AG04449 (cell line): ENCODE measurements around the gene OLFML3.
A peak's percentile ranks its signal among the peaks of the same experiment; 100 is the strongest.

Experiments used
- CTCF ChIA-PET: fragments of 350-600 bp; formaldehyde crosslinking; extraction: SDS; loops from one replicate; lab custom pipeline; 2021; ENCODE audit warnings: antibody characterized with exemption; lab: Yijun Ruan, JAX
- POLR2A ChIA-PET: fragments of 400-600, 350-600 bp; formaldehyde crosslinking; extraction: SDS; loops from one replicate; lab custom pipeline; 2020; ENCODE audit warnings: antibody characterized with exemption, inconsistent platforms; lab: Yijun Ruan, JAX
- DNase-seq: peaks from one replicate; pipeline ENCODE4 v3.0.0-alpha.2; 2010; ENCODE audit warnings: low read depth, low spot score
- H3K4me3 ChIP-seq: 2 replicates; pipeline ENCODE4 v1.5.1; 2011; ENCODE audit warnings: low read depth, mild to moderate bottlenecking, control low read depth, low read length
- CTCF ChIP-seq: IDR thresholded peaks from one replicate; pipeline ENCODE4 v1.5.1; 2011; ENCODE audit warnings: mild to moderate bottlenecking, moderate library complexity, low read length, control low read depth, inconsistent platforms; ENCODE audit not compliant: insufficient read depth; ENCODE audit errors: missing control alignments

The OLFML3 gene

GRCh38 chr1:113978863-113979702, at the start of gene OLFML3:
OLFML3 (plus strand) TSS chr1:113979474; CDS start chr1:113979517, 43 bp downstream.
- ChIA-PET CTCF (interaction anchor here (0.8 to 12.2 kb wide), 36 partner anchors 8 to 682 kb away, joined by 3 to 238 read pairs (median 4); partner anchors contain the start of genes HIPK1 and SYT6), POLR2A (interaction anchor here (0.6 to 1.1 kb wide), 4 partner anchors 48 to 309 kb away, joined by 3 to 6 read pairs (median 3); partner anchors contain the start of gene HIPK1)
- peak within 1 kb of the TSS; percentile 66 for H3K4me3 ChIP-seq
- peak; percentile 77 for DNase-seq
- peak; percentile 61 for TF ChIP-seq CTCF

DNA sequence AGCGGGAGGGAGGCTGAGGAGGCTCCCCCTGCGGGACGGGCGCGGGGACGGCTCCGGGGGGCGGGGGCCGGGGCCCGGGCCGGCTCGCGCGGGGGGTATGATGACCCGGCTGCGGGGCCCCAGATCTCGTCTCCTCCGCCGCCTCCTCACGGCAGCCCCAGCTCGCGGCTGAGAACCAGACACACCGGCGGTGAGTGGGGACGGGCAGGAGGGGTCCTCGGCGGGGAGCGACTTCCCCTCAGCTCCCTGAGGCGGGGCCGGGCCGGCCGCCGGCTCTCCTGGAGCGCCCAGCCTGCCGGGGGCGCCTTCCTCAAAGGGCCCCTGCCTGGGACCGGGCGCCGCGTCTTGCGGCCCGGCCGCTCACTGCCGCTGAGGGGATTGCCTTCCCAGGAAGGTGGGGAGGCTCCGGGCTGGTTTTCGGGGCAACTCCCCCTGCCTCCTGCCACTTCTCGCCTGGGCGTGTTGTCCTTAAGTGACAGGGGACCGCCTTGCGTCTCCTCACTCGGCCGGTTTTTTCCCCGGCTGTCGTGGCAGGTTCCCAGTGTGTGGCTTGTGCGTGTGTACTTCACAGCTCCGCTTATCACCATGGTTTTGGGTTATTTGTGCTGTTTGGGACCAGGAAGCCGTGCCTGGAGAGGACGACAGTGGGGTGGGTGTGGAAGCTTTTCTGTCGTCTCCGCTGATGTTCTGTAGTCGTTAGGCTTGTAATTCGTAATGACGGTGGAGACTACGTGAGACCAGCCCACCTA, 49.4 kb upstream of the OLFML3 start:
- no peak for DNase-seq
- ChIA-PET CTCF (interaction anchor here (0.9 to 4.6 kb wide), 21 partner anchors 9 to 1213 kb away, joined by 3 to 47 read pairs (median 6); partner anchors contain the start of genes AP4B1, DCLRE1B, LRIG2 and OLFML3), POLR2A (interaction anchor here (1.0 to 3.9 kb wide), 6 partner anchors 16 to 170 kb away, joined by 3 to 46 read pairs (median 5); partner anchors contain the start of genes AP4B1, DCLRE1B, OLFML3 and PHTF1)
- peak; percentile 14 for TF ChIP-seq CTCF
- H3K4me3 ChIP-seq, result peak overlapping the region; percentile 89

- TF ChIP-seq CTCF, result no peak
- ChIA-PET POLR2A (interaction anchor here (0.7 to 3.9 kb wide), 3 partner anchors 16 to 49 kb away, joined by 3 to 46 read pairs (median 3); partner anchors contain the start of genes AP4B1, DCLRE1B and OLFML3), CTCF (interaction anchor here (1.0 to 4.6 kb wide), 18 partner anchors 8 to 857 kb away, joined by 3 to 47 read pairs (median 4); partner anchors contain the start of genes AP4B1, DCLRE1B, LRIG2 and OLFML3)
- H3K4me3 ChIP-seq, result peak overlapping the region; percentile 89
- DNase-seq, result peak; percentile 24
These were observed 48.6 kb upstream of the OLFML3 start for GRCh38 chr1:113930499-113931161.

GRCh38 chr1:113931451-113931851, 47.8 kb upstream of the OLFML3 start:
- no peak for DNase-seq
- POLR2A ChIA-PET, result interaction anchor here (3.9 kb wide), 1 partner anchor 27 kb away, joined by 46 read pairs; the partner anchor contains the start of genes AP4B1 and DCLRE1B
- no peak for TF ChIP-seq CTCF
- H3K4me3 ChIP-seq, result peak overlapping the region; percentile 89
- CTCF ChIA-PET, result interaction anchor here (1.0 to 4.6 kb wide), 13 partner anchors 7 to 415 kb away, joined by 3 to 47 read pairs (median 6); partner anchors contain the start of genes AP4B1 and DCLRE1B

DNA sequence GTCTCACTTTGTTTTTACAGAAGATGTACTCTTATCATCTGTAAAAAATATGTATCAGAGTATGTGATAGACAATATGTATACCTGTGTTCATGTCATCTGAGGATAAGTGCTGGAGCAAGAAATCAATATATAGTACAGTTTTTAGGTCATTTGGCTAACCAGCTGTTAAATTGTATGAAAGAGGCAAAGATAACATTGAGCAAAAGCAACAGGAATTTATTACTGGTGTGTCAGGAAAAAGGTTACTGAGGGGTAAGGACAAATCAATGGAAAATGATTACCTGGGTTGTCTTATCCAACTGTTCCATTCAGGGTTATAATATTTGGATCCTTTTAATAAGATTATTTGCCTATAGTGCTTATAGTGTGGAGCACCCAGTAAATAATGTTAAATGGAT, 45.3 kb upstream of the OLFML3 start:
- no peak for DNase-seq
- ChIA-PET CTCF (interaction anchor here (0.6 to 1.3 kb wide), 5 partner anchors 20 to 494 kb away, joined by 3 to 6 read pairs (median 3); no protein-coding TSS in a partner anchor), POLR2A (no interaction called here)

More for the DNA sequence above, 45.3 kb upstream of the OLFML3 start:
- no peak for TF ChIP-seq CTCF
- H3K4me3 ChIP-seq, result no peak overlapping the region
